Naive thymus-derived CD8-positive, alpha-beta T cell (primary cell): ENCODE measurements around the gene CADM1. TPM values are rescaled to one million over a fixed set of nuclear protein-coding genes. Genes with fewer than 3 reads are reported as not detected.

ENCODE experiments used
- ATAC-seq, 2 donors: fragments of 150-1000 bp; cut with Tn5 transposase in 1 of 2; sonication (Bioruptor Pico), chemical (Tn5 transposase) in 1 of 2; 1 replicate in 1 of 2; 2 replicates in 1 of 2; pipeline ENCODE4 v1.10.0; 2021; ENCODE audit warnings: mild to moderate bottlenecking in 2 of 2, moderate library complexity in 2 of 2
- POLR2A ChIA-PET: fragments of 350-600 bp; sonication (Branson Sonifier 250); formaldehyde crosslinking; loops from one replicate; lab custom pipeline; 2021; ENCODE audit warnings: antibody characterized with exemption; lab: Charles Lee
- DNase-seq, 10 donors: peaks; one replicate each; pipeline versions ENCODE4 v3.0.0 to v3.0.0-alpha.2; 2020 to 2022
- H3K27ac Mint-ChIP-seq, 10 donors: one replicate each; pipeline ENCODE4 v1.8.0; 2020 to 2022; ENCODE audit warnings: mild to moderate bottlenecking in 10 of 10, mixed read lengths in 10 of 10, moderate library complexity in 4 of 10, inconsistent platforms in 1 of 10
- H3K27me3 Mint-ChIP-seq, 5 donors: one replicate each; pipeline ENCODE4 v1.8.0; 2021 to 2022; ENCODE audit warnings: mixed read lengths in 5 of 5
- H3K36me3 Mint-ChIP-seq, 3 donors: one replicate each; pipeline ENCODE4 v1.8.0; 2020 to 2022; ENCODE audit warnings: mixed read lengths in 3 of 3, mild to moderate bottlenecking in 2 of 3, inconsistent platforms in 1 of 3
- H3K4me1 Mint-ChIP-seq, 4 donors: one replicate each; pipeline ENCODE4 v1.8.0; 2021 to 2022; ENCODE audit warnings: mixed read lengths in 4 of 4
- H3K4me3 Mint-ChIP-seq, 10 donors: one replicate each; pipeline ENCODE4 v1.8.0; 2020 to 2022; ENCODE audit warnings: mild to moderate bottlenecking in 10 of 10, mixed read lengths in 10 of 10, moderate library complexity in 6 of 10, inconsistent platforms in 1 of 10
- H3K9me3 Mint-ChIP-seq, 9 donors: one replicate each; pipeline ENCODE4 v1.8.0; 2020 to 2022; ENCODE audit warnings: mixed read lengths in 9 of 9, mild to moderate bottlenecking in 3 of 9, inconsistent platforms in 1 of 9, moderate library complexity in 1 of 9
- polyA plus RNA-seq, 3 donors: library from polyadenylated mRNA; unstranded; fragments of 300-500 nt; fragmentation: Illumina TruSeq; gene quantifications; one replicate each; pipeline ENCODE4 v1.2.3, GENCODE V29; 2021
- total RNA-seq, 8 experiments: library from RNA in 2 of 8; stranded (reverse) in 2 of 8; gene quantifications; one replicate each; pipeline ENCODE4 v1.2.3 and lab custom pipeline; 2021 to 2026

CADM1 gene
- total and polyA plus RNA-seq, 5 experiments from 2014 or later, result 3.5 TPM; not detected in 4

DNA sequence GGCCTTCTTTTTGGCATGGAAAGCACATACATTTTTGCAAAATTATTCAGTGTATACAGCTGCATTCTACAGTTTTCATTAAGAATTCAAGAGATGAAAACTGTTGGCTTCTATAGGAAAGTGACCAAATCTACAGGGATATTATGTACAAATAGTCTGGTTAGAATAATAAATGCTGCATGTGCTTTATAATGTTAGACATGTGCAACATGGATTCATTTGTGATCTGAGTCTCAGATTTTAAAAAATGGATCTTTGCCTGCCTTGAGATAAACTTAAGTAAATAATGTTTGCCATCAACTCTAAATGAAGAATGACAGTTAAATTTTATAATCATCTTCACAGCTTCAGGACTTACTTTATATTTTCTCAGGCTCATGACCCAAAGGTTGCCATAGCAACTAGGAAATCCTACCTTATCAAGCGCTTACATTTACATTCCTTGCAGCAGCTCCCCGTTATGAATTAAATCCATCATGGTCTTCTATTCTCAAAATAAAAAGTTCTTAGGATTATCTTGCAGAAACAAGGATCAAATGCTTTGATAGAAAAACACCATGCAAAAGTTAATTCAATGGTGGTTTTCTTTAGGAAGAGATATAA, 200.2 kb downstream of the CADM1 start:
- H3K4me1 Mint-ChIP-seq, result no peaks in the 10 kb centered on the region
- POLR2A ChIA-PET, result no interaction called here
- no peak for ATAC-seq
- peaks cover 0 to 11% (median 3%) of the 10 kb centered on the region in 5 donors for H3K27me3 Mint-ChIP-seq
- H3K4me3 Mint-ChIP-seq, result no peak overlapping the region
- no peaks in the 10 kb centered on the region for H3K9me3 Mint-ChIP-seq
- no peaks in the 10 kb centered on the region for H3K36me3 Mint-ChIP-seq
- H3K27ac Mint-ChIP-seq, result no peak overlapping the region
- DNase-seq, result no peak

DNA sequence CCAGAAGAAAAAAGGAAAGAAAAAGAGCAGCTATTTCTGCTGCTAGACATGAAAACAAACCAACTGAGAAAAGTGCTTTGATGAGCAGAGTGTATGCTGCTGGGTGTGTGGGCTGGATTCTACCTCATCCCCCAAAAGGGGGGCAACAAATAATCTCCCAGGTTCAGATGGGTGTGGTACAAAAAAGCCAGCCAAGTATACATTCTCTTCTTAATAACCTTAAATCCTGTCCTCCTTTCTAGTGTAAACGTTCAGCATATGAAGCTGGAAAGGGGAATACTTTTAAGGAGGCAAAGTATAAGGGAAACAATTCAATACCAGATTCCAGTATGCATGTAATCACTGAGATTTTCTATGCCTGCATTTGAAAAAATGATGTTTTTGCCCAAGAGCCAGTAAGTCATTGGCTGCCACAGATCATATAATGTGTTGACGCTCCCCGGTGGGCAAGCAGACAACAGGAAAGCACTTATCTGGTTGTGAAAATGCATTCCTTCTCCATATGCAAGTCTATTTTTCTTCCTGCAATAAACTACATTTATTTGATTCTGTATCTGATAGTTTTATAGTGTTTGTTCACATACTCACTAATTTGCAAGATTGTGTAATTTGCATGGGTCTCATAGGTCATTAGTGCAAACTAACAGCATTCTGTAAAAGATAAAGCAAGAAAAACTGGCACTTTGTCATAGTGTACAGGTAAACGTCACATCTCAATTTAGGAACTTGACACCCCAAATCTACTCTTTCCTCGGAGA, 201.1 kb downstream of the CADM1 start:
- DNase-seq (no peak), ATAC-seq (no peak)
- Mint-ChIP-seq H3K27ac (no peak overlapping the region), H3K9me3 (no peaks in the 10 kb centered on the region), H3K36me3 (no peaks in the 10 kb centered on the region), H3K4me1 (no peaks in the 10 kb centered on the region), H3K27me3 (peaks cover 0 to 11% (median 3%) of the 10 kb centered on the region in 5 donors), H3K4me3 (no peak overlapping the region)
- POLR2A ChIA-PET, result no interaction called here

DNA sequence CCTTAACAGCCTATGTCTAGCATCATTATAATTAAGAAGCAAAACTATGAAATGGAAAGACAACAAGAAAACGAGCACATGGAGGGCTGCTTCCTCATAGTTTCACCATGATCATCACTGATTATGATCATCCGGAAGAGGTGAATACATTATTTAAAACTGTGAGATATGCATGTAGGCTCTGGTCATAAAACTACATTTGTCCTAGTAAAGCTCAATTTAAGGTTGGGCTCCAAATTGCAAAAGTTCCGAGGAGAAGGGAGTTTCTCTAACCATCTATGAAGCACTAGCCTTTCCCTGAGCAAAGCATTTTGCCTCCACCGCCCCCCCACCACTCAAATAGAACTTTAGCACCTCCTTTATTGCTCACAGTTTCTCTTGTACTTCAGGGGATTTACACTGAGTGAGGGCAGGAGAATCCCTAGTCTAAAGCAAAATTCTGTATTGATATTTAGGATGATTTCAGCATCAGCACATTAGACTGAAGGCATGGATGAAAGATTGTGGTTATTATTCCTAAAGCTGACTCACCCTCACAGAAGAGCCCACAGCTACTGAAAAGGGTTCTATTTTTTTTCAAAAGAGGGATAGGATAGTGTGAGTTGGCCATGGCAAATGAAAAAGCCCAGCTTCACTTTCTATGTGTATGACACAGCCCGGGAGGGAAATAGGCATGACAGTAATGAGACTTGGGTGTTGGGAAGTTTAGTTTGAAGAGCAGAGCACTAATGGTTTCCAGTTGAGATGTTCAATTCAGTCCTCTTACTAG, 203.4 kb downstream of the CADM1 start:
- no peaks in the 10 kb centered on the region for H3K4me1 Mint-ChIP-seq
- no peak overlapping the region for H3K4me3 Mint-ChIP-seq
- ATAC-seq (no peak), DNase-seq (no peak)
- peaks cover 0 to 11% (median 3%) of the 10 kb centered on the region in 5 donors for H3K27me3 Mint-ChIP-seq
- no peaks in the 10 kb centered on the region for H3K9me3 Mint-ChIP-seq
- no peak overlapping the region for H3K27ac Mint-ChIP-seq
- no peaks in the 10 kb centered on the region for H3K36me3 Mint-ChIP-seq
- POLR2A ChIA-PET, result no interaction called here

DNA sequence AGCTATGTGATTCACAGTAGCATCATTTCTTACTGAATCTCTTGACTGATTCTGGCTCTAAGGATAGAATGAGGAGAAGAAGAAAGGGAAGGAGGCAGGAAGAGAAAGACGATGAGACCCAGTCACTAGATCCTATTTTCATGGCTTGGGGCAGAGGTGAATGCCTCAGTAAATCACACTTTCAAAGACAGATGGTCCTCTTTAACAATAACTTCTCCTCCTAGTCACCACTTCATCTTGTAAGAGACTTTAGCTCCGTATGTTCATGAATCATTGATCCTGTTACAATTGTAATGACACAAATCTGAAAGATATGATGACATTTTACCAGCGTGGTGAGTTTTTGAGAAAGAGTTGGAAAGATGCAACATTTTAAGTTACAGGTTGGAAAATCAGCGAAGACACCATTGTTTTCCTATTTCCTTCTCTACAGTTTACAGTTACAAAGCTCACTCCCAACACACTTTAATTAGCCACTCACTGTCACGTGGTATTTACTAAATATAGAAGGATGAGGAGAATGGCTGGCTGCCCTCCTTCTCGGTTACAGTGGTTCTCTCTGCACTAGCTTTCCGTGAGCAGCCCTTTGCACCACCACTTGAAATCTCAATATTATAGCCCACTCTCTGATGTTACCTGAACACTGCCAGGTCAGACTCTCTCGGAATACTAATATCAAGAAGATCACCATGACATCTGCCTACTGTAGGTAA, 205.8 kb downstream of the CADM1 start:
- ATAC-seq (no peak), DNase-seq (no peak)
- H3K36me3 Mint-ChIP-seq, result no peaks in the 10 kb centered on the region
- H3K9me3 Mint-ChIP-seq, result peaks cover 0 to 2% (median 0%) of the 10 kb centered on the region in 9 donors
- H3K27me3 Mint-ChIP-seq, result peaks cover 0 to 16% (median 5%) of the 10 kb centered on the region in 5 donors
- POLR2A ChIA-PET, result no interaction called here
- H3K4me1 Mint-ChIP-seq, result no peaks in the 10 kb centered on the region
- H3K4me3 Mint-ChIP-seq, result no peak overlapping the region
- H3K27ac Mint-ChIP-seq, result no peak overlapping the region

DNA sequence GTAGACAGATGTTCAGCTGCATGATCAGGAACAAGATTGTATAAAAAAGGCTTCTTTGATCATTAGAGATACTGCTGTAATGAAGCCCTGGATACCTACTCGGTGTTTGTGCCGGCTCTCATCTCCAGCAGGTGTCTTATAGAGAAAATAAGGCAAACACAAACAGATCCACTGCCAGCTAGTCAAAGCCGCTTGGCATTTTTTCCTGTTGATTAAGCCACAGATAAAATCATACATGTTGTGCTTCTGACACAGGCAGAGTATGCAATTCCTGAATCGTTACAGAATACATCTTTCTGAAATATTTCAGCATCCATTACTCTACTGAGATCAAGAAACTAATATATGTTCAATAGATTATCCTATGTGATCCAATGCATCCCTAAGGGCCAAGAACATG, 206.9 kb downstream of the CADM1 start:
- H3K27ac Mint-ChIP-seq, result no peak overlapping the region
- ATAC-seq, result no peak
- no peak overlapping the region for H3K4me3 Mint-ChIP-seq
- peaks cover 0 to 2% (median 0%) of the 10 kb centered on the region in 9 donors for H3K9me3 Mint-ChIP-seq
- H3K4me1 Mint-ChIP-seq, result no peaks in the 10 kb centered on the region
- H3K27me3 Mint-ChIP-seq, result peaks cover 0 to 16% (median 5%) of the 10 kb centered on the region in 5 donors
- no peak for DNase-seq
- H3K36me3 Mint-ChIP-seq, result no peaks in the 10 kb centered on the region
- POLR2A ChIA-PET, result no interaction called here

DNA sequence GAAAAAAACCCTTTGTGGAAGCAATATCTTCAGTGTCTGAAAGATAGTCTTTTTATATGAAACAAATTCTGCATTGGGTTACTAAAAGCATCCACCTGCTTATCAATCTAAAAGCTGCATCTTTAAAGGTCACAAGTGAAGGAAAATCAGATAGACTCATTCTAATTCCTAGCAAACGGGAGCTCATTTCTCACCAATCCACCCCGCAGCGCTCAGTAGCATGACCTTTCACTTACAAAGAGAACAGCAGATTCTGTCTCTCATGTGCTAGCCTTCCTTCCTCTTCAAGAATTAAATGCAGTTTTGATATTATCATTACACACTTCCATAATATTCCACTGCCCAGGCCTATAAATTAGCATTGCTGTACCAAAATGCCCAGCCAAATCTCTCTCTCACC, 212.9 kb downstream of the CADM1 start:
- Mint-ChIP-seq H3K4me3 (no peak overlapping the region), H3K36me3 (no peaks in the 10 kb centered on the region), H3K4me1 (no peaks in the 10 kb centered on the region), H3K9me3 (peaks cover 0 to 2% (median 0%) of the 10 kb centered on the region in 9 donors), H3K27me3 (peaks cover under 1 to 10% (median 6%) of the 10 kb centered on the region in 5 donors), H3K27ac (no peak overlapping the region)
- POLR2A ChIA-PET, result no interaction called here
- ATAC-seq (no peak), DNase-seq (no peak)

DNA sequence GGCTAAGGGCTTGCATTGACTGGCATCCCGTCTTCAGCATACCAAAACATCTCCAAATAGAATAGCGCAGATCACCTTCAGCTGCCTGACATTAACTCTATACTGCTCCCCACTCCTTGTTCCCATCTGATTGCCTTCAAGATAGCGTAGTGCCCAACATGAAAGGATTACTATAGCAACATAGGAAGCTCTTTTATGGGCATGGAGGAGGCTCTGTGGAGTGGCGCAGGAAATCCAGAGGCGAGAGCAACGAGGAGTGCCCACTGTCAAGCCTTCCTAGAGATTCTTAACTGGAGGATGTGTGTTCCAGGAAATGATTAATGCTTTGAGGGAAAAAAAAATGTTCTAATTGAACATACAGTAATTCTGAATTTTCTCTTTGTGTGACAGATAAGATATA, 213.3 kb downstream of the CADM1 start:
- H3K4me3 Mint-ChIP-seq, result no peak overlapping the region
- no peaks in the 10 kb centered on the region for H3K4me1 Mint-ChIP-seq
- H3K27me3 Mint-ChIP-seq, result peaks cover 0 to 10% (median 6%) of the 10 kb centered on the region in 5 donors
- ATAC-seq (no peak), DNase-seq (no peak)
- POLR2A ChIA-PET, result no interaction called here
- H3K27ac Mint-ChIP-seq, result no peak overlapping the region
- peaks cover 0 to 2% (median 0%) of the 10 kb centered on the region in 9 donors for H3K9me3 Mint-ChIP-seq
- no peaks in the 10 kb centered on the region for H3K36me3 Mint-ChIP-seq

DNA sequence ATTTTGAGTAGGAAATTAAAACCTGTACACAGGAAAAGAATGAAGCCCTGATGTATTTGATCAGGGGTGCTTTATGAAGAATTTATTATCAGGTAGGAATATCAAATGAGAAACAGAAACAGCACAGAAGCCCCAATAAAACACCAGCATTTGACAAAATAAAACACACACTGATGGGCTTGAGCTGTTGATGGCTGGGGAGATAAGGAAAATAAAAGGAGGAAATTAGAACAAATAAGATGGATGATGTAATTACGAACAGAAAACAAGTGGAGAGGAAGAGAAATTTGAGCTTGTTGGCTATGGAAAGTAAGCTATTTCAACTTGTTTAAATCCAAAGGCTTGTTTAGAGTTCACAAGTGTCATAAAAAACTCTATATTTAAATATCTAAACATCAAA, 213.7 kb downstream of the CADM1 start:
- H3K4me3 Mint-ChIP-seq, result no peak overlapping the region
- no peak for DNase-seq
- H3K27ac Mint-ChIP-seq, result no peak overlapping the region
- H3K27me3 Mint-ChIP-seq, result peaks cover 0 to 10% (median 6%) of the 10 kb centered on the region in 5 donors
- no peaks in the 10 kb centered on the region for H3K36me3 Mint-ChIP-seq
- ATAC-seq, result no peak
- H3K9me3 Mint-ChIP-seq, result peaks cover 0 to 2% (median 0%) of the 10 kb centered on the region in 9 donors
- POLR2A ChIA-PET, result no interaction called here
- no peaks in the 10 kb centered on the region for H3K4me1 Mint-ChIP-seq

DNA sequence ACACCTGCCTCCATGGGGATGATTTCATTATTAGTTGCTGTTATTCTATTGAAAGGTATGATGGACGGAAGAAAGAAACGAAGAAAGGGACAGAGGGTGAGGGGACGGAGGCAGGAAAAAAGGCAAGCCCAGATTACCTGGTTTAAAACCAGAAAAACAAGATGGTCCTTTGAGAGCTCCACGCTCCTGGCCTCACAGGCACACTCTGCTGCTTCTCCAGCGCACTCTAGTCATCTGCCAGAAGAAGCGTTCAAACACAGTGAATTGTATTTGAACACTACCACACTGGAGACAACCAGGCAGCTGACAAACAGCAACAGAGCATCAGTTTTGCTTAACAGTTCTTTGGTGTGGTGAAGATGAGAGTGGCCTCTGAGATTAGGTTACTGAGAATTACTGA, 216.9 kb downstream of the CADM1 start:
- no peaks in the 10 kb centered on the region for H3K9me3 Mint-ChIP-seq
- peaks cover 0 to 8% (median 4%) of the 10 kb centered on the region in 5 donors for H3K27me3 Mint-ChIP-seq
- DNase-seq, result no peak
- POLR2A ChIA-PET, result no interaction called here
- H3K36me3 Mint-ChIP-seq, result no peaks in the 10 kb centered on the region
- no peak for ATAC-seq
- no peaks in the 10 kb centered on the region for H3K4me1 Mint-ChIP-seq
- no peak overlapping the region for H3K27ac Mint-ChIP-seq
- no peak overlapping the region for H3K4me3 Mint-ChIP-seq

DNA sequence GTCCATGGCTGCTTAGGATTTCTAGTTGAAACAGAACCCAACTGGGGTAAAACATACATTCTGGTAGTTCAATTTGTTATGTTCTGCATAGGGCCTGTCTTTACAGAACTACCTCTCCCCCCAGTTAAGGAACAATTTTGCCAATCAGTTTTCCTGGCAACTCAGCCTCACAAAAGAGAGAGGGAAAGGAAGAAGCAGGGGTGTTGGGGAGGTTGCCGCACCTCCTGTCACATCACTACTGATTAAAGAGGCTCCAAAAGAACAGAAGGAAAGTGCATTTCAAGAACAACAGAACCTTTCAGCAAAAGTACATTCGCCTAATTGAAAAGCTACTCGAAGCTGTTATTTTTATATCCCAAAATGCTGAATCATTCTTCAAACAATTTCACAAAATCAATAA, 217.6 kb downstream of the CADM1 start:
- POLR2A ChIA-PET, result no interaction called here
- Mint-ChIP-seq H3K27me3 (peaks cover 0 to 8% (median 4%) of the 10 kb centered on the region in 5 donors), H3K36me3 (no peaks in the 10 kb centered on the region), H3K4me1 (no peaks in the 10 kb centered on the region), H3K4me3 (no peak overlapping the region), H3K27ac (no peak overlapping the region), H3K9me3 (no peaks in the 10 kb centered on the region)
- DNase-seq (no peak), ATAC-seq (no peak)

DNA sequence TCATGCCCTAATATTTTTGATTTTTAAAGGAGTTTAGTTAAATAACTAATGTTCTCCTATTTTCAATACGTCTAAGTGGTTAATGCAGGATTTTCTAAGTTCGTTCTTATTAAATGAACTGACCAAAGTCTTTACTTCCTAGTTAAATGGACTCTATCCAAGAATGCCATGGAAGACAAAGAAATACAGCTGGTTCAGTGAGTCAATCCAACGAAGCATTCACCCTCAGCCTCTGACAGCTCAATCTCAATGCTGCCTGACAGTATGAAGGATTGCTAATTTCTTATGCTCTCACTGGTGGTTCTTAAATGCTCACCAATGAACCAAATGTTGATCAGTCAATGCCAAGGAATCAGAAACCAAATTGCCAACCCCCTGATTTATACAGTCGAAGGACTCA, 219.4 kb downstream of the CADM1 start:
- H3K27me3 Mint-ChIP-seq, result peaks cover 0 to 4% (median 4%) of the 10 kb centered on the region in 5 donors
- DNase-seq (no peak), ATAC-seq (no peak)
- no peaks in the 10 kb centered on the region for H3K4me1 Mint-ChIP-seq
- H3K4me3 Mint-ChIP-seq, result no peak overlapping the region
- no peak overlapping the region for H3K27ac Mint-ChIP-seq
- POLR2A ChIA-PET, result no interaction called here
- no peaks in the 10 kb centered on the region for H3K9me3 Mint-ChIP-seq
- H3K36me3 Mint-ChIP-seq, result no peaks in the 10 kb centered on the region

DNA sequence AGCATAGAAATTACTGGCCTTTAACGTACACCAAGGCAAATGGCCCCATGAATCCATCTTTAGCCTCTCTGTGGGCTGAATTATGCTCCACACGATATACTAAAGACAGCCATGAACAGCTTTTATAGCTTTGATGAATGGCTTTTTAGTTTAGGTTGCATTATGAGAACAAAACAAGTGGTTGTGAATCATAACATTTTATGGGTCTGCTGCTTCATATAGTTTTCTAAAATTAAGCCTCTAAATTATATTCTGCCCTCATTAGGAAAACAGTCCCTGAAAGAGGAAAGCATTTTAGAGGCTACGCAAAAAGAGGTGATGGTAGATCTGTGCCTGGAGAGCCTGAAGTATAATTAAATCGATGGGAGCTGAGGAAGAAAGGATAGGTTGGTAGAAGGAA, 221.3 kb downstream of the CADM1 start:
- POLR2A ChIA-PET, result no interaction called here
- no peak overlapping the region for H3K4me3 Mint-ChIP-seq

More for the DNA sequence above, 221.3 kb downstream of the CADM1 start:
- peaks cover 0 to 12% (median 7%) of the 10 kb centered on the region in 5 donors for H3K27me3 Mint-ChIP-seq
- H3K36me3 Mint-ChIP-seq, result no peaks in the 10 kb centered on the region
- H3K9me3 Mint-ChIP-seq, result peaks cover 0 to 10% (median 0%) of the 10 kb centered on the region in 9 donors
- no peak for ATAC-seq
- no peak for DNase-seq
- no peaks in the 10 kb centered on the region for H3K4me1 Mint-ChIP-seq
- no peak overlapping the region for H3K27ac Mint-ChIP-seq
